Activated T-cell treated with anti-CD3 and anti-CD28 coated beads for 24 hours (primary cell): ENCODE data around the gene MYH1.
"Not testable (repeated sequence)": the region's sequence is repeated elsewhere in the genome, so short reads cannot be mapped to it uniquely, and the experiment has no call there.

Experiments used
- DNase-seq: peaks from one replicate; pipeline ENCODE4 v3.0.0-alpha.2; 2020; ENCODE audit warnings: low read depth

The MYH1 gene

DNA sequence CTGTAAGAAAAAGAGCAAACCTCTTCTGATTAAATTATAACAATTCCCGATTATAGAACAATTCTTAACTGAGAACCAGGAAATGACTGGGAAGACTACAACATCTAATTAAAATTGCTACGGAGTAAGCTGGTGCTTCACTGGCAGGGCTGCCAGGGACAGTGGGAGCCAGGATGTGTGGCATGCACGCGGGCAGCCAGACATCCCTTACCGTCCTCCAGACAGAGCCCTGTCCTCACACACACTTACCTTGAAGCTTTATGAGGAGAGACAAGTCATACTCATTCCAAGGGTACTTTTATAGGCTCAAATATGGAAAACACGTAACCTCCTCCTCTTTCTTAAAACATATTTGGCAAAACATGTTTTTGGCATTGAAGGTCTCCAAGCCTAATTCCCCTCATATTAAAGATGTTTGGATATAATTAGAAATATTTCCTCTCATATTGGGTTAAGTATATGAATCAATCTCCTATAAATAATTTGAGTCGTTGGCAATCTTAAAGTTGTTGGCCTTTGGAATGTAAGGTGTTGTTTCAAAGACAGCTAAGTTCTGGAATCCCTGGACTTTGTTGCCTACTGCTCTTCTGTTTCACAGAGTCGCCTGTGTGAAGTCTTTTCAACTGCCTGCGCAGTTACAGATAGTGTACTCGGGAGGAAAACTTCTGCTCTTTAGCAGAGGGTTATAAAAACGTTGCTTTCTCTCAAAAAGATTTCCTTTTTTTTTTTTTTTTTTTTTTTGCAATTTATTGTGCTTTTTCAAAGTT lies at the start of gene MYH1:
Gene MYH1 (minus strand): TSS at position 272 of the 767 bp plus-strand sequence. CDS start 1,900 bp downstream, outside the sequence.
- DNase-seq, result no peak

DNA sequence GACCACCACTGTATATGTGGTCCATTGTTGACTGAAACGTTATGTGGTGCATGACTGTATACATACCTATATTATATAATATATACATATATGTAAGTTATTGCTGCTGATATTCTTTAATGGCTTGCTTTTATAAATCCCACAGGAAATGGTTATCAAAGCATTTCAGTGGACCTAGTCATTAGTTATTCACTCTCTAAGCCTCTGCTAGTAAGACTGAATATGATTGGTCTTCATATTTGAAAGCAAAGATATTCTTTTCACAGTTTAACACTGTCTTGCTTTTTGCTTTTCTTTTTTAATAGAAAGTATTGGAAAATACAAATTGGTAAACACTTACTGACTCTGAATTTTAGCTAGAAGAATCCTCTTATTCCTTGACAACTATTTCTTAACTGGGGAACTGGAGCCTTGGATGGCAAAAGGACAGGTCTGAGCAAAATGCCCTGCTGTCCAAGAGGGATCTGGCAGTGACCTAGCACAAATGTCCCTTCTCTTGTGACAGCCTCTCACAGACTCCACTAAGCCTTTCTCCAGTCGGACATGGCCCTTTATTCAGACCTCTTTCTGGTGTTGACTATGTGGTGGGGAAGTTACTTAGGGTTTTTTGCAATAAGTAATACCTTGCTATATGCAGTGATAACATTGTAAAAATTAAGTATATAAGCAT lies 45.8 kb upstream of the MYH1 start:
- DNase-seq, result no peak

- no peak for DNase-seq
Measured at GRCh38 chr17:10558049-10558448, 39.7 kb upstream of the MYH1 start.

DNA sequence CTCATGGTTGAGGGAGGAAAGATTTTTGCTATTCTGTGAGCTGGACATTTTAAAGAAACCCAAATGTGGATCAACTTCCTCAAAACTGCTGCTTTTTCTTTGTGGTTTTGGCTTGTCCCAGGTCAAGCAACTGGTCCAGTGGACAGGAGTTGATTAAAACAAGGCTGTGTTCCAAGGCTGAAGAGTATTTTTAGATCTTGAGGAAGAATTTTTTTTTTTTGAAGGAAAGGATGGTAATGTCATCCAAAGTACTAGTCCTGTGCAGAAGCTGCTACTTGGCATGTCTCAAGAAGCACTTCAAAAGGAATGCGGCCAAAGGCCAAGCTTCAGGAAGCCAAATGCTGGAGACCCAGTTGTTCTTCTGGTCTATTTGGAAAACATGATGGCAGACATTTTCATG lies 39.1 kb upstream of the MYH1 start:
- no peak for DNase-seq

DNA sequence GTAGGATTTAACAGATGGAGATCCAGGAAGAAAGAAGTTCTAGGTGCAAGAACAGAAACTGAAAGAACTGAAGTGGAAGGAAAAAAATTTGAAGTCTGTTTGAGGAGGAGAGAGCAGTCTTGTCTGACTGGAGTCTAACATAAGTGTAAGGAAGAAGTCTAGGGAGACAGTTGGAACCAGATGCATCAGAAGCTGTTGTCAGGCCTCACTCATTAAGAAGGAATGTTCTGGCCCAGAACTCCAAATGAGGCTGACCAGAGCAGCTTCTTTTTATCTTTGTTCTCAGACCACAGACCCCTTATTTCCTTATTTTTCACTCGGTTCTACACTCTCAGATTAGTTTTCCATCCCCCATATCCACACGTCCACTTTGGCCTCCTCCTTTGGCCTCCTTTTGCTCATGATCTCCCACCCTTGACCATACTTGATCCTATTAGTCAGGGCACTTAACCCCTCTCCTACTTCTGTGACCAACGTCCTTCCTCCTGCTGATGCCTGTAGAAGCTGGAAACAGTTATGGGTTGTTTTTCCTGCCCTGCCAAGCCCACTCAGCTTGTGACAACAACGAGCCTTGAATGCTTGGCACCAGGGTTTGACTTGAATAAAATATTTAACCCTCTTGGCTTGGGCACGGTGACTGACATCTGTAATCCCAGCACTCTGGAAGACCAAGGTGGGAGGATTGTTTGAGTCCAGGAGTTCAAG lies 38.1 kb upstream of the MYH1 start:
- no peak for DNase-seq

DNA sequence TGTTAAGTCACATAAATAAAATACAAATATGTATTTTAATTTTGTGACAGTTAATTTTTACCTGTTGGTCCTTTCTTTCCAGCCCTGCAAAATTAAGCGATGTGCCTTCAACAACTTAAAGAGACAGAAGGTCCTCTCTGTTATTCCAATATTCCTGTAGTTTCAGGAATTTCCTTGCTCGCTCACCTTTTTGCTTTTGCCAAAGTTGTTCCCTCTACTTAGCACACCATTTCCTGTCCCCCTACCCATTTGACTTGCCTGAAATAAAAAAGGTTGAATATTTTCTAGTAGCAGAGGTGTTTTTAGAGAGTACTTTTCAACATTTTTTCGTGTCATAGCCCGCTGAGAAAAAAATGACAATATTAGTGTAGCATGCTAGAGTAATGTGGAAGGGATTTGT lies 31.7 kb upstream of the MYH1 start:
- DNase-seq, result no peak

DNA sequence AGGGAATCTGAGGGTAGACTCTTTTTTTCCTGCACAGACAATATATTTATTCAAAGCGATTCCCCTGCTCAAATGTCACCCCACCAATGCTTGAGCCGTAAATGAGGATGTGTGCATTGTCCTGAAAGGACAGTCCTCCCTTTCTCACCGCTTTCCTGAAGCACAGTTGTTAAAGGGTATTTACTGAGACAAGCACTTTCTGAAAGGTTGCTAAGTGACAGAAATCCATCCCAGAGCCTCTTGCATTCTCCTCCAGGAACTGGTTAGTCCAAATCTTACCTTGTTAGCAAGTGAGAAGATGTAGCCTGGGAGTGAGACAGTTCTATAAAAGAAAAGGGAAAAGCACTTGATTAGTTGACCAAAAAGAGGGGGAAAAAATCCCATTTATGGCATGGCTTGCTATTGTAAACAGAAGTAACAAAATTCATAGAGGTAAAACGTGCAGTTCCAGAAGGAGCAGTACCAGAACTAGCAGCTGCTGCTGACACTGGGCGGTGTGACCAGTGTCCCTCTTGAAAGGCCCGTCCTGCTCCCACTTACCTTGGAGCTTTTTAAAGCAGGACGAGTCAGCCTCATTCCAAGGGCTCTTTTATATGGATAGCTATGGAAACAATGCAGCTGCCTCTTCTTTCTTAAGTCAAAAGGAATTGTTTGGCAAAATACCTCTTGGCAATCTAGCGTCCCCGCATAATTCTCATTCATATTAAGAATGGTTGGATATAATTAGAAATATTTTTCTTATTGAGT lies 30.9 kb upstream of the MYH1 start, which contains the start of gene MYH2:
Gene MYH2 (minus strand): TSS at position 563 of the 747 bp plus-strand sequence. CDS start 1,738 bp downstream, outside the sequence.
- DNase-seq, result no peak

DNA sequence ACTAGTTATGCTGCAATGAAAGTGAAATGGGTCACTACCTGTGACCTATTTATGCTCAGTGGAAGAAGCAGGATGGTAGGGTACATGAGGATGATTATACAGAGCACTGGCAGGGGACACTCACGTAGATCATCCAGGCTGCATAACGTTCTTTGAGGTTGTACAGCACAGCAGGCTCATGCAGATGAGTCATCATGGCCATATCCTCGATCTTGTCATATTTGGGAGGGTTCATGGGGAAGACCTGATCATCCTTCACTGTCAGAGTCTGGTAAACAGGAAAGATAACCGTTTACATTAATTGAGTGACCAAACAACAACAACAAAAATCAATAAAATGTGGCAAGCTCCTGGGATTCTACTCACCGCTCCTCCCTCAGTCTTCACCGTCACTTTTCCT lies 29.0 kb upstream of the MYH1 start:
- no peak for DNase-seq

DNA sequence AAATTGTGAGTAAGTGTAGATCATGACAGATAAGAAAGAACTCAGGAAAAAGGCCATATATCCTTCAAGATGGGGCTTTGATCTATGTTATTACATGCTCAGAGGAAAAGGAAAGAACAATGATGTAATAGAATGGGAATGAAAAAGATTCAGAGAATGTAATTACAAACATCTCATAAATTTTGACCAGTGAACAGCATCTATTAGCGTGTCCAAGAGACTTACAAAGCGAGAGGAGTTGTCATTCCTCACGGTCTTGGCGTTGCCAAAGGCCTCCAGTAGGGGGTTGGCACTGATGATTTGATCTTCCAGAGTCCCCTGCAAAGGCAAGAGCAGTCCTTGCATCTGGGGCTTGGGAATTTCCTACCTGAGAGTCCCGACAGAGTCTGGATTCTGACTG lies 25.1 kb upstream of the MYH1 start:
- DNase-seq, result not testable (repeated sequence)

GRCh38 chr17:10541179-10541578 lies 22.8 kb upstream of the MYH1 start:
- not testable (repeated sequence) for DNase-seq

DNA sequence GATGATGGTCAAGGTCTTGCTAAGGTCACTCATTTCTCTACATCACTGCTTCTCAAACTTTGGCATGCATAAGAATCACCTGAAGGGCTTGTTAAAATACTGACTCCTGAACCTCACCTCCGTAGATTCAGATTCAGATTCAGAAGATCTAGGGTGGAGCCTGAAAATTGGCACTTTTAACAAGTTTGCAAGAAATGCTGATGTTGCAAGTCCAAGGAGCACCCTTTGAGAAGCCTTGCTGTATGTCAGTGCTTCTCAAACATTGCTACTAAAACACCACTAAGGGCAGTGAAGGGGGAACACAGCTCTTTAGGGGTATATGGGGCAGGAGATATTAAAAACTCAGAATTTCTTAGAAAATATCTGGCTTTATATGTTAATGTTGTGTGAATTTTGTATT lies 13.7 kb upstream of the MYH1 start:
- no peak for DNase-seq

- DNase-seq, result no peak
Measured at GRCh38 chr17:10527419-10527818, 9.1 kb upstream of the MYH1 start.

DNA sequence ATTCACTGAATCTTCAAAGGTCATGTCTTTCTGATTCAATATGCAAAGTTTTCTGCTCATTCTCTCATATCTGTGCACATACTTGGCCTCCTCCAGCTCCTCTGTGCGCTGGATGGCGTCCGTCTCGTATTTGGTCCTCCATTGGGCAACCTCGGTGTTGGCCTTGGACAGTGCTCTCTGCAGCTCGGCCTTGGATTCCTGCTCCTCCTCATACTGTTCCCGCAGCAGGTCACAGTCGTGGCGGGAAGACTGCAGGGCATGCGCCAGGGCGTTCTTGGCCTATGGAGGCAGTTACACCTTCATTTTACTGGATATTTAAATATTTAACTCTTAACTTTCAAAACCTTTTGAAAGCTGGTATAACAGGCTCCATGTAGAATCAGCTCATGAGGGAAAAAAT lies 8.2 kb upstream of the MYH1 start:
- no peak for DNase-seq

DNA sequence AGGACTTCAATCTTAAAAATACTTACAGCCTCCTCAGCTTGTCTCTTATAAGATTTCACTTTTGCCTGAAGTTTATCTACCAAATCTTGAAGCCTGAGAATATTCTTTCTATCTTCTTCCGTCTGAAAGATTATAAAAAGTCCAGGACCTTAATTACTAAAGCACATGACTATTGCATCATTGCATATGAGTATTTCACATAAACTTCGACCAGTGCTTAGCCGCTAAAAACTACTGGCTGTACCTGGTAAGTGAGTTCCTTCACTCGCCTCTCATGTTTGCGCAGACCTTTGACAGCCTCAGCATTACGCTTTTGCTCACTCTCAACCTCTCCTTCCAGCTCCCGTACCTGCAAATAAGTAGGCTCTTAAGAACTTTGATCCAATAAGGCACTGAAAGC lies 4.7 kb upstream of the MYH1 start:
- DNase-seq, result no peak

GRCh38 chr17:10521949-10522348 lies 3.6 kb upstream of the MYH1 start:
- DNase-seq, result no peak

DNA sequence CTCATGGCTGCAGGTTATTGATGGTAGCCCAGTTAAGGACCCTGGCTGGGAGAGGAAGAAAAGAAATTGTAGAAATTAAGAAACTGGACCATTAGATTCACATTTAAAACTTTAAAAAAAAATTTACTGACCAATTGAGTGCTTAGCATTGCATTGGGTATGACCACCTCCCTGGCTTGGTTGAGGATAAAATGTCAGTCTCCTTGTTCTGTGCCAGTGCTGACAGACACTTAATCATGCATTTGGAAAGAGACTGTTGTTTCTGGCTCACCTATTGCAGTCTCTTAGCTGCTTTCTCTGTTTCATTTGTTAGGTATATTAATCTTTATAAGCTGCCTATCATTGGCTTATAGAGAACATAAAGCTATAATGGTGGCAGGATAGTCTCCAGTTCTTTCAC lies 1.7 kb downstream of the MYH1 start:
- DNase-seq, result no peak

DNA sequence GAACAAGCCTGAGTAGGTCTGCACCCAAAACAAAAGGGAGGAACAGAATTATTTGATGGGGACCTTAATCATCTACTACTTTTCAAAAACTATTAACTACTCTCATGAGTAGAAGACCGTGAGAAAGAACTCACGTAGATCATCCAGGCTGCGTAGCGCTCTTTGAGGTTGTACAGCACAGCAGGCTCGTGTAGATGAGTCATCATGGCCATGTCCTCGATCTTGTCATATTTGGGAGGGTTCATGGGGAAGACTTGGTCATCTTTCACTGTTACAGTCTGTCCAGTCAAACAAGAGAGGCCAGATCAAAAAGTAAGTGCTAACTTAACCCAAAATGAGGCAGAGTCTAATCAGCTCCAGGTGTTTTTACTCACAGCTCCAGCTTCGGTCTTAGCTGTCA lies 2.3 kb downstream of the MYH1 start:
- DNase-seq, result no peak

DNA sequence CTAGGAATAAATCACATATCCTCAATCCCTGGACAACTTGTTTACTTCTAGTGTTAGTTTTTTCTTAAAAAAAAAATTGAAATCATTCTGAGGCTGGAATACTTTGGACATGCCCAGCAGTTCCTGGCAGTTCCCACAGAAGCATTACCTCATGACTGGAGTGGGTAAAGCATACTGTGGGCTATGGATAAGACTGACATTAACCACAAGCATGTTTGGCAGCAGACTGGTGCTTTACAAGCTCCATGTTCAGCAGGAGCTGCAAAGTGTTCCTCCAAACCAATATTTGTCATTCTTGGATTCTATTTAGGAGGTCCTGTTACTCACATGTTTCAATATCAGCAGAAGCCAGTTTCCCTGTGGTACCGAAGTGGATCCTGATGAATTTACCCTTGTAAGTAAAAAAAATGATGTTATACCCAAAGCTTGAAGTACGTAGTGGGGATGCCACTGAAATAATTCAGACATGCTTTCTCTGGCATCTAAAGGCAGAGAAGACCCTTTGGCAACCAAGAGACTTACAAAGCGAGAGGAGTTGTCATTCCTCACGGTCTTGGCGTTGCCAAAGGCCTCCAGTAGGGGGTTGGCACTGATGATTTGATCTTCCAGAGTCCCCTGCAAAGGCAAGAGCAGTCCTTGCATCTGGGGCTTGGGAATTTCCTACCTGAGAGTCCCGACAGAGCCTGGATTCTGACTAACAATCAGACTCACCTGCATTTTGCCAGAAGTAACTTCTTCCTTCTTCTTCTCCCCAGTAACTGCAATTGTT lies 4.9 kb downstream of the MYH1 start:
- DNase-seq, result no peak

DNA sequence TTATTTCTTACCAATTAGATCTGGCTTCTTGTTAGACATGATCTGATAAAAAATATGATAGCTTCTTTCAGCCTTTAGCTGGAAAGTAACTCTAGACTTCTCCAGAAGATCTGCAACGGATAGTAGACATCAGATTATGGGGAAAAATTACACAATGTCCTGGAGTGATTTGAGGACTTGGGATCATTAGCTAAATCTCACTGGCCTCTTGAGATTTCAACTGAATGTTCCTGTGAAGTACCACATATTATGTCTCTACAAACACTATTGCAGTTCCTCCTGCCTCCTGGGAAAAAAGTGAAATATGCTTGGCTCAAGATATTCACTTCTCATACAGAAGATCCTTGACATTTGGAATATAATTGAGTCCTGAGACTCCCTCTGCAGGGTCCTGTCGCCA lies 5.5 kb downstream of the MYH1 start:
- no peak for DNase-seq

DNA sequence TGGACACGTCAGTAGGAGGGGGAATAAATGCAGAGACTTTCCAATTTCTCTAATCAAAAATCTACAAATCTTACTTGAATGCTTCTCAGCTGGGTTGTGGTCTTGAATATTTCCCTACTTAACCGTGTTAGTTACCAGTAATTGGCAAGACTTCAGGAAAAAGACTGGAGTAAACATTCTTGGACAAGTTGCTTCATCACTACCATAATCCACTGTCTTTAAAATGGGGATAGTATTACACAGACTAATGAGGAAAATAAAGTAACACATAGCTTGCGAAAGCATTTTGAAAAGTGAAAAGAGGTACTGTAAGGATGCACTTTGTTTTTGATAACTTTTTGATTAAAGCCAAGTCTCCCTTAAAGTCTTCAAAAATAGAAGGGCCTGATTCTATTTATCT lies 18.4 kb downstream of the MYH1 start:
- DNase-seq, result no peak

- no peak for DNase-seq
Measured at GRCh38 chr17:10492004-10492403, 26.3 kb downstream of the MYH1 start.

DNA sequence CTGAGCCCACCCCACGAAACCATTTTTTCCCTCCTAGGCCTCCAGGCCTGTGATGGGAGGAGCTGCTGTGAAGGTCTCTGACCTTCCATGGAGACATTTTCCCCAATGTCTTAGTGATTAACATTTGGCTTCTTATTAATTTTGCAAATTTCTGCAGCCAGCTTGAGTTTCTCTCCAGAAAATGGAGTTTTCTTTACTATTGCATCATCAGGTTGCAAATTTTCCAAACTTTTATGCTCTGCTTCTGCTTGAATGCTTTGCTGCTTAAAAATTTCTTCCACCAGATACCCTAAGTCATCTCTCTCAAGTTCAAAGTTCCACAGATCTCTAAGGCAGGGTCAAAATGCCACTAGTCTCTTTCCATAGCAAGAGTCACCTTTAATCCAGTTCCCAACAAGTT lies 36.1 kb downstream of the MYH1 start:
- DNase-seq, result no peak
